Breast epithelium (tissue), 3 donors: ENCODE measurements around the gene FBXO34.

Experiments used
- CTCF ChIP-seq, 3 donors: fragments of 450-650 bp; IDR thresholded peaks; one replicate each; pipeline ENCODE4 v1.5.1; 2016 to 2017; ENCODE audit warnings: antibody characterized with exemption in 3 of 3, mild to moderate bottlenecking in 3 of 3, moderate library complexity in 3 of 3
- POLR2A ChIP-seq: fragments of 450-650 bp; IDR thresholded peaks from one replicate; pipeline ENCODE4 v1.6.1; 2016; ENCODE audit warnings: antibody characterized with exemption, mild to moderate bottlenecking, moderate library complexity
- POLR2AphosphoS5 ChIP-seq, 3 donors: sonication (generic); formaldehyde crosslinking; IDR thresholded peaks; one replicate each; pipeline ENCODE4 v1.6.1; 2017; ENCODE audit warnings: antibody characterized with exemption in 3 of 3

- TF ChIP-seq POLR2AphosphoS5 (IDR thresholded peaks at IDR 0.05), result no peak
- TF ChIP-seq CTCF (IDR thresholded peaks at IDR 0.05), result no peak
- no peak for TF ChIP-seq POLR2A
Measured at GRCh38 chr14:55294603-55295002, 23.4 kb downstream of the FBXO34 start.
